Kidney epithelial cell (primary cell): ENCODE data around the gene CDADC1. TPM values are rescaled to one million over a fixed set of nuclear protein-coding genes. Genes with fewer than 3 reads are reported as not detected.
"Not testable (repeated sequence)": the region's sequence is repeated elsewhere in the genome, so short reads cannot be mapped to it uniquely, and the experiment has no call there.

Source experiments
- DNase-seq: peaks from one replicate; pipeline ENCODE4 v3.0.0-alpha.2; 2010; ENCODE audit warnings: low read depth
- H3K27me3 ChIP-seq: 2 replicates; pipeline ENCODE4 v1.6.0; 2011; ENCODE audit warnings: low read length; ENCODE audit not compliant: control insufficient read depth, insufficient read depth
- H3K36me3 ChIP-seq: 2 replicates; pipeline ENCODE4 v1.5.1; 2011; ENCODE audit warnings: low read length; ENCODE audit not compliant: control insufficient read depth, insufficient read depth
- H3K4me3 ChIP-seq: 2 replicates; pipeline ENCODE4 v1.5.1; 2011; ENCODE audit warnings: low read depth, mild to moderate bottlenecking, control low read depth, low read length
- CTCF ChIP-seq: IDR thresholded peaks from 2 replicates; pipeline ENCODE4 v1.5.1; 2011; ENCODE audit warnings: mild to moderate bottlenecking, moderate library complexity, low read length, control low read depth, inconsistent platforms; ENCODE audit not compliant: insufficient read depth, poor library complexity, severe bottlenecking
- total RNA-seq: library from RNA; depleted of rRNA; stranded (reverse); fragments of >200 nt; gene quantifications from 2 replicates; pipeline ENCODE4 v1.2.3, GENCODE V29; 2015

CDADC1 gene
- total RNA-seq, 1 donor from 2014 or later, result 7.6 TPM

- DNase-seq, result no peak
- no peaks in the 10 kb centered on the region for H3K36me3 ChIP-seq
- TF ChIP-seq CTCF, result no peak
- H3K27me3 ChIP-seq, result no peaks in the 10 kb centered on the region
- H3K4me3 ChIP-seq, result no peak overlapping the region
Measured at GRCh38 chr13:49292742-49293486, 45.2 kb downstream of the CDADC1 start.

- DNase-seq, H3K36me3 ChIP-seq: not testable (repeated sequence)
Measured at GRCh38 chr13:49294723-49295122, 47.0 kb downstream of the CDADC1 start.

GRCh38 chr13:49295244-49295643, 47.5 kb downstream of the CDADC1 start:
- TF ChIP-seq CTCF, result no peak
- Histone ChIP-seq H3K27me3 (no peaks in the 10 kb centered on the region), H3K4me3 (no peak overlapping the region), H3K36me3 (no peaks in the 10 kb centered on the region)
- no peak for DNase-seq

More at GRCh38 chr13:49294723-49295122, 47.0 kb downstream of the CDADC1 start:
- H3K4me3 ChIP-seq, H3K27me3 ChIP-seq: not testable (repeated sequence)

- H3K27me3 ChIP-seq, result no peaks in the 10 kb centered on the region
- no peak for DNase-seq
- no peak for TF ChIP-seq CTCF
- H3K36me3 ChIP-seq, result no peaks in the 10 kb centered on the region
- no peak overlapping the region for H3K4me3 ChIP-seq
Measured at GRCh38 chr13:49296659-49297058, 48.9 kb downstream of the CDADC1 start.

- Histone ChIP-seq H3K27me3 (no peaks in the 10 kb centered on the region), H3K4me3 (no peak overlapping the region), H3K36me3 (no peaks in the 10 kb centered on the region)
- no peak for TF ChIP-seq CTCF
- no peak for DNase-seq
Measured at GRCh38 chr13:49297338-49297737, 49.6 kb downstream of the CDADC1 start.

- no peak for TF ChIP-seq CTCF
- no peak overlapping the region for H3K4me3 ChIP-seq
- no peaks in the 10 kb centered on the region for H3K27me3 ChIP-seq
- no peak for DNase-seq
- no peaks in the 10 kb centered on the region for H3K36me3 ChIP-seq
Measured at GRCh38 chr13:49298416-49298815, 50.7 kb downstream of the CDADC1 start.
